ENCODE results near the gene HELZ2.

HELZ2 gene

GRCh38 chr20:63553933-63554290, 20.1 kb downstream of the HELZ2 start, which contains the start of gene FNDC11:
Gene FNDC11, plus strand, starts transcription at chr20:63554159. Its CDS starts 1,505 bp downstream, at chr20:63555664.
- DNase-seq (ENCODE audit: low read depth in 3 of 3) = no peak

GRCh38 chr20:63553251-63553932, 20.6 kb downstream of the HELZ2 start:
- peak; percentile 80 to 89 (median 87) for DNase-seq (ENCODE audit: low read depth in 3 of 3)

- no peak for DNase-seq (ENCODE audit: low read depth in 3 of 3)
Measured at GRCh38 chr20:63552481-63553249, 21.4 kb downstream of the HELZ2 start.

GRCh38 chr20:63551068-63551467, 23.0 kb downstream of the HELZ2 start:
- DNase-seq (ENCODE audit: low read depth in 3 of 3) = no peak

GRCh38 chr20:63549679-63550282, 24.3 kb downstream of the HELZ2 start:
- no peak for DNase-seq (ENCODE audit: low read depth in 3 of 3)

- DNase-seq (ENCODE audit: low read depth in 3 of 3) = no peak
Measured at GRCh38 chr20:63549019-63549418, 25.0 kb downstream of the HELZ2 start.

GRCh38 chr20:63548542-63548941, 25.5 kb downstream of the HELZ2 start:
- no peak for DNase-seq (ENCODE audit: low read depth in 3 of 3)

GRCh38 chr20:63547725-63548480, 26.1 kb downstream of the HELZ2 start, which contains the start of gene SRMS:
Gene SRMS, minus strand, starts transcription at chr20:63547749. Its CDS starts 286 bp downstream, at chr20:63547463.
- no peak for DNase-seq (ENCODE audit: low read depth in 3 of 3)

- DNase-seq (ENCODE audit: low read depth in 3 of 3) = no peak
Measured at GRCh38 chr20:63546956-63547724, 26.9 kb downstream of the HELZ2 start.

GRCh38 chr20:63546256-63546955, 27.6 kb downstream of the HELZ2 start:
- no peak for DNase-seq (ENCODE audit: low read depth in 3 of 3)

- DNase-seq (ENCODE audit: low read depth in 3 of 3) = no peak
Measured at GRCh38 chr20:63545814-63546213, 28.2 kb downstream of the HELZ2 start.

- DNase-seq (ENCODE audit: low read depth in 3 of 3) = no peak
Measured at GRCh38 chr20:63544958-63545516, 29.0 kb downstream of the HELZ2 start.

- no peak for DNase-seq (ENCODE audit: low read depth in 3 of 3)
Measured at GRCh38 chr20:63544241-63544957, 29.6 kb downstream of the HELZ2 start.

- DNase-seq (ENCODE audit: low read depth in 3 of 3) = no peak
Measured at GRCh38 chr20:63543733-63544132, 30.3 kb downstream of the HELZ2 start.

- no peak for DNase-seq (ENCODE audit: low read depth in 3 of 3)
Measured at GRCh38 chr20:63543131-63543530, 30.9 kb downstream of the HELZ2 start.

GRCh38 chr20:63542696-63543095, 31.3 kb downstream of the HELZ2 start:
- no peak for DNase-seq (ENCODE audit: low read depth in 3 of 3)

- DNase-seq (ENCODE audit: low read depth in 3 of 3) = no peak
Measured at GRCh38 chr20:63542031-63542559, 31.9 kb downstream of the HELZ2 start.

- DNase-seq (ENCODE audit: low read depth in 3 of 3) = no peak
Measured at GRCh38 chr20:63541371-63541770, 32.7 kb downstream of the HELZ2 start.

Data from stimulated activated CD4-positive, alpha-beta T cell treated with anti-CD3 and anti-CD28 coated beads, TNF-alpha, amount 100 ng/mL, for 48 hours (primary cell).